Measurements from ENCODE around the gene EIF5A.

The EIF5A gene

GRCh38 chr17:7285679-7286078 is 21.7 kb upstream of the EIF5A start:
- DNase-seq (ENCODE audit: low spot score), result no peak

- DNase-seq (ENCODE audit: low spot score), result peak; percentile 27
These were observed 18.0 kb upstream of the EIF5A start for GRCh38 chr17:7289256-7290032.

DNA sequence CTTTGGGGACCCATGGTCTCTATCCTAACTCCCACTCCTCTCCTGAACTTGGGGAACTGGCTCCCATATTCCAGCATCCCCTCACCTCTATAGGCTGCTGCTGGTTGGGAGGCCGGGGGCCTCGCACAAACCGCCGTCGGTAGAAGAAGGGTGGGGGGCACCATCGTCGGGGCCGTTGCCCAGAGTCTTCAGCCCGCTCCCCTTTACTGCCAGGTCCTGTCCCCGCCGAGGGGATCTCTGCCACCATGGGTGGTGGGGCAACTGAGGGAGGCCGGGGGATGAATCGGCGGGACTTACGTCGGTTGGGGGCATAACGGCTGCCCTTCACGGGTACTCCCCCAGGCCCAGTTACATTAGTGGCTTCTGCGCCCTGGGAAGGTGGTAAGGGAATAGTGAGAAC is 17.3 kb upstream of the EIF5A start:
- DNase-seq (ENCODE audit: low spot score), result no peak

DNA sequence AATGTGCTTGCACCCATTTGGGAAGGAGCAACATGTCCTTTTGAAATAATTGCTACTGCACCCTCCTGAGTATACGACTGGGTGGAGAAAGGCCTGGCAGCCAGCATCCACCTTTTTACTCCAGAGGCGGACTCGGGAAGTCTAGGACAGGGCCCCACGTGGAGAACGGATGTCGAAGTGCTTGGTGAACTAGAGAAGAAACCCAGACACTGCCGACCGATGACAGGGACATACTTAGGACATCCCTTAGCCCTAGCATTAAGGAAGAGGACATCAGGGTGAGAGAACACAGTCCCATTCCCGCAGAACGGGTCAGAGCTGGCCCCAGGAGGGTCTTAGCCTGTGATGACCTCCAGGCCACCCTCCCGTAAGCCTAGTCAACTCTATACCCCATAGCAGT is 16.7 kb upstream of the EIF5A start:
- no peak for DNase-seq (ENCODE audit: low spot score)

DNA sequence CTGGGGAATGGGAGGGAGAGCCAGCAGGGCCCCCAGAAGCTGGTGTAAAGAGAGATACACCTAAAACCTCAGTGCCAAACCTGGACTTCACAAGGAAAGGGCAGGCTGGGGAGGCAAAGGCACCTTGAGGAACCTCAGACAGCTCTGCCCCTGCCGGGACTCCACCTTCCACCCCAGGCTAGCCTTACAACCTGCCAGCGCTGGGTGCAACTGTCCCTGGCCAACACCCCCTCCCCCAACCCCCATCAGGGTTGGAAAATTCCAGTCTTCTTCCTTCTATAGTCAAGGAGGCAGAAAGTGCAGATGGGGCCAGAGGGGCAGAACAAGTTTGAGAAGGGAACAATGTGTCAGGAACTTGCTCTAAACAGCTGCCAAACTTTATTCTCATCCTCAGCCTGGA is 15.2 kb upstream of the EIF5A start:
- no peak for DNase-seq (ENCODE audit: low spot score)

GRCh38 chr17:7292729-7293128 is 14.7 kb upstream of the EIF5A start:
- DNase-seq (ENCODE audit: low spot score), result no peak

GRCh38 chr17:7293159-7293558 is 14.3 kb upstream of the EIF5A start:
- no peak for DNase-seq (ENCODE audit: low spot score)

- DNase-seq (ENCODE audit: low spot score), result peak; percentile 80
These were observed 13.4 kb upstream of the EIF5A start for GRCh38 chr17:7293816-7294613.

DNA sequence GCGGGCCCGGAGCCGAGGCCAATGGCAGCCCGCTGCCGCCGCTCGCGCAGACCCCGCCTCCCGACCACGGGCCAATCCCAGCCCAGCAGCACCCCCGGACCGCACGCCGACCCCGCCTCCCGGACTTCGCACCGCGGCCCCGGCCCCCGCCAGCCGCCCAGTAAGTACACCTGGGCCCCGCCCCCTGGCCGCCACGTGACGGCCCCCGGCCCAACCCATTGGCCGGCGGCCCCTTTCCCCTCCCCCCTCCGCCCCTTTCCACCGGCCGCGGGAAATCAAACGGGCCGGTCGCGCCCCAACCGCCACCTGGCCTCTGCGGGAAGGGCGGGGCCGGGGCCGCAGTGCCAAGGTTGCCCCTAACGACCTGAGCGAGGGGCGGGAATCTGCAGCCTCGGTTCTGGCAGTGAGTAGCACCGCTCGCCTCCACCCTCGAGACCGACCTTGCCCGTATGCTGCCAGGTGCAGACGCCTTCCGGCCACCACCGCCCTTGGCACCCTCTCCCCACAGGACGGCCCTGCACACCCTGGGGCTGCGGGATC is 12.7 kb upstream of the EIF5A start, which contains the start of gene YBX2:
YBX2 (minus strand) TSS at position 26 of the 540 bp plus-strand sequence. CDS start 139 bp downstream, outside the sequence.
- peak; percentile 98 for DNase-seq (ENCODE audit: low spot score)

DNA sequence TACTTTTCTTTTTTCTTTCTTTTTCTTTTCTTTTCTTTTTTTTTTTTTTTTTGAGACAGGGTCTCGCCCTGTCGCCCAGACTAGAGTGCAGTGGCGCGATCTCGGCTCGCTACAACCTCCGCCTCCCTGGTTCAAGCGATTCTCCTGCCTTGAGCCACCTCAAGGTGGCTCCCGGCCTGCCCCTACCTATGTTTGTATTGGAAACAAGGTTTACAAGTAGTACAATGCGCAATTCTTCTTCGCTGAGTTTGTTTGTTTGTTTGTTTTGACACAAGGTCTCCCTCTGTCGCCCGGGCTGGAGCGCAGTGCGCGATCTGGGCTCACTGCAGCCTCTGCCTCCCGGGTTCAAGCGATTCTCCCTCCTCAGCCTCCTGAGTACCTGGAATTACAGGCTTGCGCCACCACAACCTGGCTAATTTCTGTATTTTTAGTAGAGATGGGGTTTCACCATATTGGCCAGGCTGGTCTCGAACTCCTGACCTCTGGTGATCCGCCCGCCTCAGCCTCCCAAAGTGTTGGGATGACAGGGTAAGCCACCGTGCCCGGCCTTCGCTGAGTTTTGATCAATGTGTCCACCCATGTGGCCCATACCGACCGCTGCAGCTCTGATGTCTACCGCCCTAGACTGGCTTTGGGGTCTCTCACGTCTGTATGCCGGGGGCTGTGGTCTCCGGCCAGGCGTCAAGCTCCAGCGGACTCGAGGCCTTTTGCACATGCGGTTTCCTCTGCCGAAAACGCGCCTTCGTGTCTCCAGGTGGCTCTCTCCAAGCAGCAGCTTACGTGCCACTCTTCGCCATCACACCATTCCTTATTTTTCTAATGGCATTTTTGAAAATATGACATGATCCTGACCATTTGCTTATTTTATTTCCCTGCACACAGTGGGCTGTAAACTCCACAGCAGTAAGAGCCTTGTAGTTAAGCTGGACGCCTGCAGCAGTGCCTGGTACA is 11.9 kb upstream of the EIF5A start:
- DNase-seq (ENCODE audit: low spot score), result no peak

- DNase-seq (ENCODE audit: low spot score), result peak; percentile 92
These were observed 11.1 kb upstream of the EIF5A start for GRCh38 chr17:7296189-7296861.

DNA sequence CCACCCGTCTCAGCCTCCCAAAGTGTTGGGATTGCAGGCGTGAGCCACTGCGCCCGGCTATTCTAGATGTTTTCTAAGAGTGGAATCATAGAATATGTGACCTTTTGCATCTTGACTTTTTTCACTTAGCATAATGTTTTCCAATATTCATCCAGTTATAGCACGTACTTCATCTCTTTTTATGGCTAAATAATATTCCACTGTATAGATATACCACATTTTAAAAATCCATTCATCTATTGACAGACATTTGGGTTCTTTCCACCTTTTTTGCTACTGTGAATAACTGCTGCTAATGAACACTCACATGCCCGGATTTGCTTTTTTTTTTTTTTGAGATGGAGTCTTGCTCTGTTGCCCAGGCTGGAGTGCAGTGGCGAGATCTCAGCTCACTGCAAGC is 3.2 kb upstream of the EIF5A start:
- DNase-seq (ENCODE audit: low spot score), result no peak

DNA sequence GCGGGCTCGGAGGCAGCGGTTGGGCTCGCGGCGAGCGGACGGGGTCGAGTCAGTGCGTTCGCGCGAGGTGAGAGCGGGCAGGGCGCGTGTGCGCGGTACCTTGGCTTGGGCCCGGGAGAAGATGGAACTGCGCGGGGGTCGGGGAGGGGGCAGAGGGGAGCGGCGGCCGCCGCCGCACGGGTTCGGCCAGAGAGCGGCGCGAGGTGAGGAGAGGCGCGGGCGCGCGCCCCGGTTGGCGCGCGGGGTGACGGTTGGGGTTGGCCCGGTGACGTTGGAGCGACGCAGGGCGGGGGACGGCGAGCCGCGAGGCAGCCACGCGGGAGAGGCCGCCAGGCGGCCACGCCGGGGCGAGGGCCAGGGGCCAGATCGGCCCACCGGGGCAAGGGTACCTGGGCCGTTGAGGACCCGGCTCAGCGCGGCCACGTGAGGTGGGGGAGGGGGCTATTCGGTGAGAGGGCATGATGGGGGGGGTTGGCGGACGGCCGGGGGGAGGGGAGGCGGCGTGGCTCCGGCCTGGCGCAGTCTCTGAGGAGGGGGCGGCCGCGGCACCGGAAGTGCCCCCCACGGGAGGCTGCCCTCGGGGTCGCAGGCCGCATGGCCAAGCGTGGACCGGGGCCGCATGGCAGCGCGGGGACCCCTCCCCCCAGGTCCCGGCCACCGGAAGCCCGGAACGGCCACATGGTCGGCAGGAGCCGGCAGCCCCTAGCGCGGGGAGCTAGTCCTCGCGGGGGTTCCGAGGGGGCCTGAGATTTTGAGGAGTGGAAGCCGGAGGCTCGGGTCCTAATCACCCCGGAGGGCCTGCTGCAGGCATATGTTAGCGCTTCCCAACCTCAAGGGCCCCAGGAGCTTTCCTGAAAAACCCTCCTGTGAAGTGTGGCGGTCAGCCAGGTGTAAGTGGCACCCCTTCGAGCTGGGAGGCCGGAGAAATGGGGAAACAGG is 527 bp downstream of the EIF5A start:
- DNase-seq (ENCODE audit: low spot score), result peak; percentile 43

GRCh38 chr17:7308625-7309433 is 1.4 kb downstream of the EIF5A start:
- DNase-seq (ENCODE audit: low spot score), result peak; percentile 74

- no peak for DNase-seq (ENCODE audit: low spot score)
These were observed 2.2 kb downstream of the EIF5A start for GRCh38 chr17:7309628-7310027.

- no peak for DNase-seq (ENCODE audit: low spot score)
These were observed 3.8 kb downstream of the EIF5A start for GRCh38 chr17:7311110-7311705.

- no peak for DNase-seq (ENCODE audit: low spot score)
These were observed 5.1 kb downstream of the EIF5A start for GRCh38 chr17:7312432-7313087.
